A549 (cell line): ENCODE results near the gene GPX2. TPM values are rescaled to one million over a fixed set of nuclear protein-coding genes. Genes with fewer than 3 reads are reported as not detected.

ENCODE experiments used
- ATAC-seq, 2 experiments: fragments of 200-7000 bp in 1 of 2; fragments of >200 bp in 1 of 2; cut with Nextera tagmentation in 1 of 2; cut with Tn5 transposase in 1 of 2; 3 replicates each; pipeline versions ENCODE4 v1.8.0 to v1.9.1; 2018 to 2020; ENCODE audit warnings: mild to moderate bottlenecking in 1 of 2, moderate library complexity in 1 of 2
- CTCF ChIA-PET: fragments of 300-600 bp; sonication (Branson Sonifier 250); formaldehyde crosslinking; extraction: SDS; loops from one replicate; lab custom pipeline; 2021; ENCODE audit warnings: antibody characterized with exemption, inconsistent platforms; lab: Yijun Ruan, JAX
- POLR2A ChIA-PET: fragments of 350-600 bp; formaldehyde crosslinking; extraction: SDS; loops from one replicate; lab custom pipeline; 2021; ENCODE audit warnings: antibody characterized with exemption, inconsistent platforms; lab: Yijun Ruan, JAX
- DNase-seq, 2 experiments: peaks; one replicate each; pipeline versions ENCODE4 v3.0.0 to v3.0.0-alpha.2; 2011 to 2016; ENCODE audit warnings: low read depth in 1 of 2, low spot score in 1 of 2
- FAIRE-seq: peaks from 2 replicates; lab custom pipeline; 2011; peaks lifted over from hg19 to GRCh38; lab: Jason Lieb, UNC
- H3K27ac ChIP-seq, 2 experiments: fragments of >200 bp; sonication (Bioruptor Twin); formaldehyde crosslinking; 3 replicates each; pipeline ENCODE4 v1.5.1; 2016 to 2017
- H3K4me1 ChIP-seq: fragments of >200 bp; sonication (Bioruptor Twin); formaldehyde crosslinking; 3 replicates; pipeline ENCODE4 v1.6.1; 2016
- H3K4me2 ChIP-seq: fragments of >200 bp; sonication (Bioruptor Twin); formaldehyde crosslinking; 3 replicates; pipeline ENCODE4 v1.6.1; 2016
- H3K4me3 ChIP-seq: fragments of >200 bp; sonication (Bioruptor Twin); formaldehyde crosslinking; 3 replicates; pipeline ENCODE4 v1.5.1; 2016
- H3K9me3 ChIP-seq: fragments of >200 bp; sonication (Bioruptor Twin); formaldehyde crosslinking; 3 replicates; pipeline ENCODE4 v1.6.1; 2016
- BCL3 ChIP-seq: fragments of >200 bp; sonication (Bioruptor Twin); formaldehyde crosslinking; IDR thresholded peaks from 3 replicates; pipeline ENCODE4 v1.6.1; 2016
- CHD2 ChIP-seq: fragments of 150-350 bp; IDR thresholded peaks from 2 replicates; pipeline ENCODE4 v1.6.1; 2014; ENCODE audit warnings: low read length; ENCODE audit not compliant: partially characterized antibody
- EHF ChIP-seq: fragments of 250-450 bp; sonication (Bioruptor Pico); IDR thresholded peaks from 2 replicates; pipeline ENCODE4 v1.5.0; 2020; ENCODE audit warnings: mild to moderate bottlenecking
- EHMT2 ChIP-seq: fragments of 200-600 bp; sonication (generic); IDR thresholded peaks from 2 replicates; pipeline ENCODE4 v1.6.1; 2016; ENCODE audit warnings: antibody characterized with exemption, low read depth, mild to moderate bottlenecking, moderate library complexity
- FOSB ChIP-seq: fragments of 250-450 bp; sonication (Bioruptor Pico); IDR thresholded peaks from 2 replicates; pipeline ENCODE4 v1.5.0; 2020; ENCODE audit warnings: mild to moderate bottlenecking, moderate library complexity
- FOXS1 ChIP-seq: fragments of 250-450 bp; sonication (Bioruptor Pico); IDR thresholded peaks from 2 replicates; pipeline ENCODE4 v1.5.0; 2020; ENCODE audit warnings: mild to moderate bottlenecking, moderate library complexity
- GATA3 ChIP-seq: IDR thresholded peaks from 2 replicates; pipeline ENCODE4 v1.6.1; 2012; ENCODE audit warnings: borderline replicate concordance
- HEYL ChIP-seq: fragments of 250-450 bp; sonication (Bioruptor Pico); IDR thresholded peaks from 2 replicates; pipeline ENCODE4 v1.8.0; 2021; ENCODE audit warnings: mild to moderate bottlenecking, moderate library complexity
- HOXA7 ChIP-seq: fragments of 250-450 bp; sonication (Bioruptor Pico); IDR thresholded peaks from 2 replicates; pipeline ENCODE4 v1.5.0; 2020; ENCODE audit warnings: mild to moderate bottlenecking, moderate library complexity
- HOXB13 ChIP-seq: fragments of 250-450 bp; sonication (Bioruptor Pico); IDR thresholded peaks from 2 replicates; pipeline ENCODE4 v1.5.0; 2020; ENCODE audit warnings: low read depth, mild to moderate bottlenecking, moderate library complexity
- HOXB5 ChIP-seq: fragments of 250-450 bp; sonication (Bioruptor Pico); IDR thresholded peaks from 2 replicates; pipeline ENCODE4 v1.5.0; 2020; ENCODE audit warnings: mild to moderate bottlenecking, moderate library complexity
- JUNB ChIP-seq: fragments of >200 bp; sonication (Bioruptor Twin); formaldehyde crosslinking; IDR thresholded peaks from 2 replicates; pipeline ENCODE4 v1.6.1; 2016
- KDM1A ChIP-seq: fragments of 200-600 bp; sonication (generic); IDR thresholded peaks from 2 replicates; pipeline ENCODE4 v1.6.1; 2016; ENCODE audit warnings: low read depth, mild to moderate bottlenecking
- MAFK ChIP-seq: fragments of 450-650 bp; IDR thresholded peaks from 2 replicates; pipeline ENCODE4 v1.6.1; 2014; ENCODE audit not compliant: partially characterized antibody
- NPAS2 ChIP-seq: fragments of 250-450 bp; sonication (Bioruptor Pico); IDR thresholded peaks from 2 replicates; pipeline ENCODE4 v1.8.0; 2022; ENCODE audit warnings: mild to moderate bottlenecking, moderate library complexity, borderline replicate concordance
- NR3C1 ChIP-seq: fragments of >200 bp; sonication (Bioruptor Twin); formaldehyde crosslinking; IDR thresholded peaks from 3 replicates; pipeline ENCODE4 v1.6.1; 2017
- POLR2AphosphoS2 ChIP-seq: conservative IDR thresholded peaks from 2 replicates; pipeline ENCODE4 v1.6.1; 2012; ENCODE audit warnings: low read length, improper control_type of control experiment, inconsistent platforms
- RAD21 ChIP-seq, 2 experiments: fragments of >200 bp in 1 of 2; sonication (Bioruptor Twin) in 1 of 2; formaldehyde crosslinking in 1 of 2; IDR thresholded peaks in 1 of 2; conservative IDR thresholded peaks in 1 of 2; 2 replicates in 1 of 2; 3 replicates in 1 of 2; pipeline ENCODE4 v1.6.1; 2012 to 2018; ENCODE audit warnings: inconsistent platforms in 1 of 2
- RCOR1 ChIP-seq: fragments of 150-350 bp; IDR thresholded peaks from 2 replicates; pipeline ENCODE4 v1.6.1; 2014; ENCODE audit warnings: antibody characterized with exemption, low read length, low read depth
- RFX5 ChIP-seq: fragments of 450-650 bp; IDR thresholded peaks from 2 replicates; pipeline ENCODE4 v1.7.1; 2014; ENCODE audit warnings: antibody characterized with exemption, mild to moderate bottlenecking, moderate library complexity
- TFCP2L1 ChIP-seq: fragments of 250-450 bp; sonication (Bioruptor Pico); IDR thresholded peaks from 2 replicates; pipeline ENCODE4 v1.5.0; 2021; ENCODE audit warnings: mild to moderate bottlenecking
- TP53 ChIP-seq: fragments of 250-450 bp; sonication (Bioruptor Pico); IDR thresholded peaks from 2 replicates; pipeline ENCODE4 v1.5.0; 2021; ENCODE audit warnings: mild to moderate bottlenecking, moderate library complexity
- ZNF302 ChIP-seq: fragments of 250-450 bp; sonication (Bioruptor Pico); IDR thresholded peaks from 2 replicates; pipeline ENCODE4 v1.9.0; 2021; ENCODE audit warnings: inconsistent platforms, mild to moderate bottlenecking, moderate library complexity
- ZSCAN20 ChIP-seq: fragments of 250-450 bp; sonication (Bioruptor Pico); IDR thresholded peaks from 2 replicates; pipeline ENCODE4 v1.8.0; 2022; ENCODE audit warnings: mild to moderate bottlenecking, moderate library complexity
- WGBS: methylation state at CpG from one replicate; pipeline ENCODE4 v1.1.6; 2017; ENCODE audit errors: missing lambda C conversion rate; 5-methylcytosine and 5-hydroxymethylcytosine counted together
- polyA plus RNA-seq, 4 experiments: library from polyadenylated mRNA; depleted of rRNA in 3 of 4; stranded (reverse); fragments of >200 nt; fragmentation: RNase III in 1 of 4; extraction: RNeasy Plus Mini Kit Qiagen cat#74134 plus additional on column Dnase treatment in 1 of 4; gene quantifications; 2 replicates in 3 of 4; 3 replicates in 1 of 4; pipeline ENCODE4 v1.2.3, GENCODE V29; 2011 to 2017
- TF ChIP-seq, protein P1 (sequence below): fragments of 250-450 bp; sonication (Bioruptor Pico); IDR thresholded peaks from 2 replicates; pipeline ENCODE4 v1.5.0; 2020; ENCODE audit warnings: low read depth, mild to moderate bottlenecking, moderate library complexity
- TF ChIP-seq, protein P2 (sequence below): fragments of >200 bp; sonication (Bioruptor Twin); formaldehyde crosslinking; IDR thresholded peaks from 3 replicates; pipeline ENCODE4 v1.5.1; 2016
- TF ChIP-seq, protein P3 (sequence below): IDR thresholded peaks from 2 replicates; pipeline ENCODE4 v1.6.1; 2012
- TF ChIP-seq, protein P4 (sequence below): fragments of 150-350 bp; IDR thresholded peaks from 2 replicates; pipeline ENCODE4 v1.6.1; 2014; ENCODE audit warnings: low read depth, mild to moderate bottlenecking, low read length

GPX2 gene
- polyA plus RNA-seq, 2 of the 4 experiments (the other 2 are of a cell fraction) = 382 to 876 TPM

DNA sequence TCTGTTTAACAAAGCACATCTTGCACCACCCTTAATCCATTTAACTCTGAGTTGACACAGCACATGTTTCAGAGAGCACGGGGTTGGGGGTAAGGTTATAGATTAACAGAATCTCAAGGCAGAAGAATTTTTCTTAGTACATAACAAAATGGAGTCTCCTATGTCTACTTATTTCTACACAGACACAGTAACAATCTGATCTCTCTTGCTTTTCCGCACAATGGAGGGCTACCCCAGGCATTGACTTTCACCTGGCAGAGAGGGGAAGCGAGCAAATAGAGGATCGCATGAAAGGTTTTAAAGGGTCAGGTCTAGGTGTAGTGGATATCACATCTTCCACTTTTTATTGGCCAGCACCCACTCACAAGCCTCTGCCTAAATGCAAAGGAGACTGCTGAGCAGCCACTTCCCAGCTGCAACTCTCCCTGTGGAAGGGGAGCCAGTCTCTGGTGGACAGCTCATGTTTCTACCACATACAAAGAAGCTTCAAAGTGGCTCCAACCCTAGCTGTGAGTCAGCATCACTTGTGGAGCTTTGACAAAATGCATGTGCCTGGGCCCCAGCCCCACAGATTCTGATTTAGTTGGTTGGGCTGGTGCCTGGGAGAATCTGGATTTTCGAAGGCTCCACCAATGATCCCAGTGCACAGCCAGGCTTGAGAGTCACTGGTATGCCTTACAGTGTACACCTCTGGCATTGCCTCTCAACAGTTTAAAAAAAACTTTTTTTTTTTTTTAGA lies 37.0 kb upstream of the GPX2 start:
- TF ChIP-seq TFCP2L1 (CRISPR knock-in tag) (0 out of 2 replicates have a peak, but pooled peaks have one; percentile 48), CHD2 (no peak), RAD21 (conservative IDR thresholded peaks at IDR 0.05 in 1 of 2, IDR thresholded peaks at IDR 0.05 in 1 of 2) (no peak), MAFK (no peak), HEYL (CRISPR knock-in tag) (peak; percentile 94), BCL3 (no peak), JUNB (no peak), RCOR1 (no peak), KDM1A (no peak), HOXA7 (CRISPR knock-in tag) (peak; percentile 81; the same call in 1 of the 2 replicates), GATA3 (no peak), POLR2AphosphoS2 (no peak), FOXS1 (CRISPR knock-in tag) (peak; percentile 97; the same call in 1 of the 2 replicates), RFX5 (no peak), NR3C1 (no peak), HOXB5 (CRISPR knock-in tag) (peak; percentile 98), FOSB (peak; percentile 73; the same call in 1 of the 2 replicates), HOXB13 (CRISPR knock-in tag) (peak; percentile 99), TP53 (CRISPR knock-in tag) (peak; percentile 50; the same call in 1 of the 2 replicates), ZNF302 (CRISPR knock-in tag) (peak; percentile 98), EHMT2 (no peak), NPAS2 (CRISPR knock-in tag) (peak; percentile 77), ZSCAN20 (CRISPR knock-in tag) (peak; percentile 96), EHF (CRISPR knock-in tag) (peak; percentile 99)
- TF ChIP-seq, protein P1, sequence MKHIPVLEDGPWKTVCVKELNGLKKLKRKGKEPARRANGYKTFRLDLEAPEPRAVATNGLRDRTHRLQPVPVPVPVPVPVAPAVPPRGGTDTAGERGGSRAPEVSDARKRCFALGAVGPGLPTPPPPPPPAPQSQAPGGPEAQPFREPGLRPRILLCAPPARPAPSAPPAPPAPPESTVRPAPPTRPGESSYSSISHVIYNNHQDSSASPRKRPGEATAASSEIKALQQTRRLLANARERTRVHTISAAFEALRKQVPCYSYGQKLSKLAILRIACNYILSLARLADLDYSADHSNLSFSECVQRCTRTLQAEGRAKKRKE (CRISPR knock-in tag) = peak; percentile 95
- TF ChIP-seq, protein P2, sequence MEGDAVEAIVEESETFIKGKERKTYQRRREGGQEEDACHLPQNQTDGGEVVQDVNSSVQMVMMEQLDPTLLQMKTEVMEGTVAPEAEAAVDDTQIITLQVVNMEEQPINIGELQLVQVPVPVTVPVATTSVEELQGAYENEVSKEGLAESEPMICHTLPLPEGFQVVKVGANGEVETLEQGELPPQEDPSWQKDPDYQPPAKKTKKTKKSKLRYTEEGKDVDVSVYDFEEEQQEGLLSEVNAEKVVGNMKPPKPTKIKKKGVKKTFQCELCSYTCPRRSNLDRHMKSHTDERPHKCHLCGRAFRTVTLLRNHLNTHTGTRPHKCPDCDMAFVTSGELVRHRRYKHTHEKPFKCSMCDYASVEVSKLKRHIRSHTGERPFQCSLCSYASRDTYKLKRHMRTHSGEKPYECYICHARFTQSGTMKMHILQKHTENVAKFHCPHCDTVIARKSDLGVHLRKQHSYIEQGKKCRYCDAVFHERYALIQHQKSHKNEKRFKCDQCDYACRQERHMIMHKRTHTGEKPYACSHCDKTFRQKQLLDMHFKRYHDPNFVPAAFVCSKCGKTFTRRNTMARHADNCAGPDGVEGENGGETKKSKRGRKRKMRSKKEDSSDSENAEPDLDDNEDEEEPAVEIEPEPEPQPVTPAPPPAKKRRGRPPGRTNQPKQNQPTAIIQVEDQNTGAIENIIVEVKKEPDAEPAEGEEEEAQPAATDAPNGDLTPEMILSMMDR = no peak
- TF ChIP-seq, protein P3, sequence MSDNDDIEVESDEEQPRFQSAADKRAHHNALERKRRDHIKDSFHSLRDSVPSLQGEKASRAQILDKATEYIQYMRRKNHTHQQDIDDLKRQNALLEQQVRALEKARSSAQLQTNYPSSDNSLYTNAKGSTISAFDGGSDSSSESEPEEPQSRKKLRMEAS = peak; percentile 58
- TF ChIP-seq, protein P4, sequence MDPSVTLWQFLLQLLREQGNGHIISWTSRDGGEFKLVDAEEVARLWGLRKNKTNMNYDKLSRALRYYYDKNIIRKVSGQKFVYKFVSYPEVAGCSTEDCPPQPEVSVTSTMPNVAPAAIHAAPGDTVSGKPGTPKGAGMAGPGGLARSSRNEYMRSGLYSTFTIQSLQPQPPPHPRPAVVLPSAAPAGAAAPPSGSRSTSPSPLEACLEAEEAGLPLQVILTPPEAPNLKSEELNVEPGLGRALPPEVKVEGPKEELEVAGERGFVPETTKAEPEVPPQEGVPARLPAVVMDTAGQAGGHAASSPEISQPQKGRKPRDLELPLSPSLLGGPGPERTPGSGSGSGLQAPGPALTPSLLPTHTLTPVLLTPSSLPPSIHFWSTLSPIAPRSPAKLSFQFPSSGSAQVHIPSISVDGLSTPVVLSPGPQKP = no peak
- CTCF ChIA-PET = interaction anchor here (0.8 to 2.9 kb wide), 3 partner anchors 9 to 46 kb away, joined by 3 to 11 read pairs (median 8); no protein-coding TSS in a partner anchor
- ATAC-seq (peak; percentile 57; a peak in 5 of 6 replicates), DNase-seq (peak in 1 of 2 experiments; percentile 45), FAIRE-seq (no peak)
- POLR2A ChIA-PET = no interaction called here
- H3K4me1 ChIP-seq = peaks cover 18% of the 10 kb centered on the region
- 43% methylated on average over 5 of the region's 5 CpGs for WGBS
- peak overlapping the region; percentile 65 for H3K4me2 ChIP-seq
- H3K9me3 ChIP-seq = no peaks in the 10 kb centered on the region
- H3K27ac ChIP-seq = peak overlapping the region; percentile 81 to 86
- no peak overlapping the region for H3K4me3 ChIP-seq
